ENCODE results near the gene GPR135. TPM values are rescaled to one million over a fixed set of nuclear protein-coding genes. Genes with fewer than 3 reads are reported as not detected.

GPR135 gene
- under 1 TPM; 0.86 to 0.89 TPM for total RNA-seq

GRCh38 chr14:59465316-59466135, at the start of gene GPR135:
Gene GPR135 (minus strand): TSS chr14:59465380. CDS start chr14:59465226, 154 bp downstream.

DNA sequence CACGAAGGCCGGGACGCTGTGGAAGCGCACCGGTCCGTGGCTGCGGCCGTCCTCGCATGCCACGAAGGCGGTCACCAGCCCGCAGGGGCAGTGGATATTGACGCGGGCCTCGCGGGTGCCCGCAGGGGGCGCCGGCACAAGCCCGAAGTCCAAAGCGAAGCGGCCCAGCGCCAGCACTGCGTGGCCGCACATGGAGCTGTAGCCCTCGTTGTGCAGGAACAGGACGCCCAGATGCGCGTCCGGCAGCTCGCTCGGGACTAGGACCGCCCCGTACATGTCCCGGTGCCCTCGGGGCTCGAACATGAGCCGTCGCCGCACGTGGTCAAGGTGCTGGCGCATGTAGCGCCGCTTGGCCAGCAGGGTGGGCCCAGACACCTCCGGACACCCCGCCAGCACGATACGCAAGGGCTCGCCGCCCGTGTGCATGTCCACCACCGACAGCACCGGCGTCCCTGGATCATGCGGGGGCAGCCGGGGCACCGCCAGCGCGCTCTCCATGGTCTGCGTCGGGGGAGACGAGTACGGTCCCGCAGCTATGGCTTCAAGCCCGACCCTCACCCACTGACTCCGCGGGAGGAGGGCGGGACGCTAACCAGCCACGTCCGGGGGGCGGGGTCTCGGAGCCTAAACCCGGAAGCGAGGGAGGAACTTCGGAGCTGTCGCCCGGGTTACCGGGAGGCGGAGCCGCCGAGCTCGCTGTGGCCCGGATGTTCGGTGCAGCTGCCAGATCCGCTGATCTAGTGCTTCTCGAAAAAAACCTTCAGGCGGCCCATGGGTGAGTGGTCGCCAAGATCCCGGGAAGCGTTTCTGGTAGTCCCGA, 18.8 kb upstream of the GPR135 start, which contains the start of the genes JKAMP and L3HYPDH:
JKAMP (plus strand) TSS at position 699 of the 820 bp plus-strand sequence; CDS start at position 772, 73 bp downstream.
L3HYPDH (minus strand) TSS at position 590 of the 820 bp plus-strand sequence; CDS start at position 498, 92 bp downstream.

Other genes starting within 250 kb of the GPR135 start
- gene L3HYPDH, start 19.0 kb upstream of the GPR135 start, total RNA-seq: 10 to 100 TPM; 21.1 to 21.3 TPM
- gene JKAMP, start 19.1 kb upstream of the GPR135 start, total RNA-seq: 10 to 100 TPM; 26.8 to 29.6 TPM
- not detected for gene CCDC175, start 111.4 kb upstream of the GPR135 start, total RNA-seq